OCI-LY1 (cell line): ENCODE data around the gene ATP11C.

Experiments used
- H2AFZ ChIP-seq: fragments of 200-600 bp; sonication (generic), shearing (Covaris generic); 2 replicates; pipeline ENCODE4 v1.6.0; 2014; ENCODE audit warnings: antibody characterized with exemption, mild to moderate bottlenecking, low read length
- H3F3A ChIP-seq: fragments of 200-600 bp; sonication (generic), shearing (Covaris generic); 2 replicates; pipeline ENCODE4 v1.6.0; 2014; ENCODE audit warnings: mild to moderate bottlenecking, antibody characterized with exemption, low read length, moderate library complexity; ENCODE audit not compliant: insufficient read depth
- H3K27ac ChIP-seq: fragments of 200-600 bp; sonication (generic); 2 replicates; pipeline ENCODE4 v1.5.1; 2014; ENCODE audit warnings: low read length, mixed run types, mild to moderate bottlenecking, low read depth; ENCODE audit not compliant: poor library complexity, severe bottlenecking
- H3K27me3 ChIP-seq: fragments of 200-600 bp; sonication (generic); 2 replicates; pipeline ENCODE4 v1.6.0; 2014; ENCODE audit warnings: antibody characterized with exemption, mild to moderate bottlenecking, low read length, moderate library complexity; ENCODE audit not compliant: insufficient read depth
- H3K36me3 ChIP-seq: fragments of 200-600 bp; sonication (generic); 2 replicates; pipeline ENCODE4 v1.6.1; 2014; ENCODE audit warnings: mild to moderate bottlenecking, antibody characterized with exemption, low read length, moderate library complexity, mixed read lengths; ENCODE audit not compliant: insufficient read depth
- H3K4me1 ChIP-seq: fragments of 200-600 bp; sonication (generic); 2 replicates; pipeline ENCODE4 v1.5.1; 2014; ENCODE audit warnings: mild to moderate bottlenecking, low read length, moderate library complexity; ENCODE audit not compliant: insufficient read depth, severe bottlenecking
- H3K4me2 ChIP-seq: fragments of 200-600 bp; sonication (generic), shearing (Covaris generic); 2 replicates; pipeline ENCODE4 v1.6.1; 2014; ENCODE audit warnings: low read length
- H3K4me3 ChIP-seq: fragments of 200-600 bp; sonication (generic); 2 replicates; pipeline ENCODE4 v1.5.1; 2014; ENCODE audit warnings: low read length, low read depth, mild to moderate bottlenecking, mixed read lengths; ENCODE audit not compliant: poor library complexity, severe bottlenecking
- H3K79me2 ChIP-seq: fragments of 200-600 bp; shearing (Covaris generic); 2 replicates; pipeline ENCODE4 v1.6.1; 2016; ENCODE audit warnings: mixed run types, low read length, mixed read lengths; ENCODE audit not compliant: insufficient read depth
- H3K9ac ChIP-seq: fragments of 200-600 bp; sonication (generic), shearing (Covaris generic); 2 replicates; pipeline ENCODE4 v1.6.1; 2014; ENCODE audit warnings: mild to moderate bottlenecking, low read length, mixed read lengths
- H3K9me2 ChIP-seq: fragments of 200-600 bp; sonication (generic), shearing (Covaris generic); 2 replicates; pipeline ENCODE4 v1.6.1; 2014; ENCODE audit warnings: low read depth, mild to moderate bottlenecking, low read length, mixed read lengths
- H3K9me3 ChIP-seq: fragments of 200-600 bp; shearing (Covaris generic); 2 replicates; pipeline ENCODE4 v1.6.1; 2014; ENCODE audit warnings: low read length, mixed read lengths
- H4K20me1 ChIP-seq: fragments of 200-600 bp; sonication (generic), shearing (Covaris generic); 2 replicates; pipeline ENCODE4 v1.6.0; 2016; ENCODE audit warnings: mild to moderate bottlenecking, low read length; ENCODE audit not compliant: insufficient read depth
- EZH2 ChIP-seq: fragments of 200-600 bp; sonication (generic), shearing (Covaris generic); IDR thresholded peaks from 2 replicates; pipeline ENCODE4 v1.8.0; 2017; ENCODE audit warnings: borderline replicate concordance, mixed run types, mild to moderate bottlenecking, antibody characterized with exemption, low read length, moderate library complexity, mixed read lengths
- TF ChIP-seq, protein P1 (sequence below): fragments of 200-600 bp; sonication (generic), shearing (Covaris generic); IDR thresholded peaks from 2 replicates; pipeline ENCODE4 v1.5.1; 2017; ENCODE audit warnings: mild to moderate bottlenecking, antibody characterized with exemption, low read length, moderate library complexity, mixed read lengths

Gene ATP11C

DNA sequence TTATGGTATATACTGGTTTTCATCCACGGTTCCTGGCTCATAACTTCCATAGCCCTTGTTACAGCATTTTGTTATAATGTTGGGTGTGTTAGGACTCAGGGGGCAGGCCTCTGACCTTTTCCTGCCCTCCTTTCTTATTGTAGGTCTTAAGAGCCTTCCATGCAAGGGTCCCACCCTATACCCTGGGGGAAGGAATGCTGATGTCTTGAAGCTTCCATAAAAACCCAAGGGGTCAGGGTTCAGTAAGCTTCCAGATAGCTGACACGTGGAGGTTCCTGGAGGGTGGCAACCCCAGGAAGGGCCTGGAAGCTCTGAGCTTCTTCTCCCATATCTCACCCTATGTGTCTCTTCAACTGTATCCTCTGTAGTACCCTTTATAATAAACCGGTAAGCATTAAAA, 29.6 kb downstream of the ATP11C start:
- H3F3A ChIP-seq: no peaks in the 10 kb centered on the region
- H3K9ac ChIP-seq: no peak overlapping the region
- H3K27me3 ChIP-seq: no peaks in the 10 kb centered on the region
- H3K9me3 ChIP-seq: no peaks in the 10 kb centered on the region
- no peak overlapping the region for H3K27ac ChIP-seq
- no peaks in the 10 kb centered on the region for H3K9me2 ChIP-seq
- H2AFZ ChIP-seq: no peak overlapping the region
- no peaks in the 10 kb centered on the region for H4K20me1 ChIP-seq
- H3K4me2 ChIP-seq: no peak overlapping the region
- peaks cover 5% of the 10 kb centered on the region for H3K4me1 ChIP-seq
- no peak overlapping the region for H3K4me3 ChIP-seq
- TF ChIP-seq EZH2: no peak
- TF ChIP-seq, protein P1, sequence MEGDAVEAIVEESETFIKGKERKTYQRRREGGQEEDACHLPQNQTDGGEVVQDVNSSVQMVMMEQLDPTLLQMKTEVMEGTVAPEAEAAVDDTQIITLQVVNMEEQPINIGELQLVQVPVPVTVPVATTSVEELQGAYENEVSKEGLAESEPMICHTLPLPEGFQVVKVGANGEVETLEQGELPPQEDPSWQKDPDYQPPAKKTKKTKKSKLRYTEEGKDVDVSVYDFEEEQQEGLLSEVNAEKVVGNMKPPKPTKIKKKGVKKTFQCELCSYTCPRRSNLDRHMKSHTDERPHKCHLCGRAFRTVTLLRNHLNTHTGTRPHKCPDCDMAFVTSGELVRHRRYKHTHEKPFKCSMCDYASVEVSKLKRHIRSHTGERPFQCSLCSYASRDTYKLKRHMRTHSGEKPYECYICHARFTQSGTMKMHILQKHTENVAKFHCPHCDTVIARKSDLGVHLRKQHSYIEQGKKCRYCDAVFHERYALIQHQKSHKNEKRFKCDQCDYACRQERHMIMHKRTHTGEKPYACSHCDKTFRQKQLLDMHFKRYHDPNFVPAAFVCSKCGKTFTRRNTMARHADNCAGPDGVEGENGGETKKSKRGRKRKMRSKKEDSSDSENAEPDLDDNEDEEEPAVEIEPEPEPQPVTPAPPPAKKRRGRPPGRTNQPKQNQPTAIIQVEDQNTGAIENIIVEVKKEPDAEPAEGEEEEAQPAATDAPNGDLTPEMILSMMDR: no peak
- no peaks in the 10 kb centered on the region for H3K79me2 ChIP-seq
- H3K36me3 ChIP-seq: no peaks in the 10 kb centered on the region

DNA sequence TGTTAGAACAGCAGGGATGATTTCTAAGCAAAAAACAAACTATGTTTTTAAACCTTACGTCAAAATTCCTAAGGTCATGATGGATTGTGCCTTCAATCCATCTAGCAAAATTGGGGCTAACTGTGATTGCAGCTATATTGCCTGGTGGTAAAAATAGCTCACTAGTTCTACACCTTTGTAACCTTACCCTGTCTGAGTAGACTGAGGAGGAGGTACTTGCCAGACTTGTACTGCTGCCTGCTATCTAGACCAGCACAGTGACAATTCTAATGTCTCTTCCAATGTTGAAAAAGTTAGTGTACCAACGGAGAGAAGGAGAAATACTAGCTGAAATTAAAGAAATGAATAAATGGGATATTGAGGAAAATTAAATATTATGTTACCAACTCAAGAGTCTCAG, 30.3 kb downstream of the ATP11C start:
- Histone ChIP-seq H3K4me3 (no peak overlapping the region), H3K9me2 (no peaks in the 10 kb centered on the region), H3K27me3 (no peaks in the 10 kb centered on the region), H3K9ac (no peak overlapping the region), H3K36me3 (no peaks in the 10 kb centered on the region), H4K20me1 (no peaks in the 10 kb centered on the region), H3K4me1 (peaks cover 5% of the 10 kb centered on the region), H3K4me2 (no peak overlapping the region), H3F3A (no peaks in the 10 kb centered on the region), H2AFZ (no peak overlapping the region), H3K9me3 (no peaks in the 10 kb centered on the region), H3K27ac (no peak overlapping the region), H3K79me2 (no peaks in the 10 kb centered on the region)
- TF ChIP-seq, protein P1: no peak
- no peak for TF ChIP-seq EZH2

DNA sequence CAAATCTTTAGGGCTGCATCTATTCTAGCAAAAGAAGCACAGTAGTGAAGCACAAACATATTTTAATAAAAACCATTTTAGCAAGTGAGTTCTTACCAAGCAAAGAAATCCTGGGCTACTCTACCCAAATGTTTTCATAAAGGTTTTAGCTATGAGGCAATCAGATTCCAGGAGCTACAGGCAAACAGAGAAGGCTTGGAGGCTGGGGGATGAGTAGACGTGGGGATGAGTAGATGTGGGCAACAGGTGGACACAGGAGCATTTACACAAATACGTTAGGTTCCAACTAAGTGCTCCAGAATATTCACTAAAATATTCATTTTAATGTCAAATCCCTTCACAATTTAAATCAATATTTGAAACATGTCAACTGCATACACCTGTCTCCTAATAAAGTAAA, 34.5 kb downstream of the ATP11C start:
- Histone ChIP-seq H3K9me2 (no peaks in the 10 kb centered on the region), H3K9me3 (no peaks in the 10 kb centered on the region), H3K4me2 (no peak overlapping the region), H3K36me3 (no peaks in the 10 kb centered on the region), H3K27ac (no peak overlapping the region), H3K4me1 (peaks cover 5% of the 10 kb centered on the region), H4K20me1 (no peaks in the 10 kb centered on the region), H3K79me2 (no peaks in the 10 kb centered on the region), H3K9ac (no peak overlapping the region), H2AFZ (no peak overlapping the region), H3K4me3 (no peak overlapping the region), H3F3A (no peaks in the 10 kb centered on the region), H3K27me3 (no peaks in the 10 kb centered on the region)
- TF ChIP-seq, protein P1: no peak
- TF ChIP-seq EZH2: no peak
